HG02571 (cell line): Measurements from ENCODE around the gene TBCB.
"Not testable (repeated sequence)": the region's sequence is repeated elsewhere in the genome, so short reads cannot be mapped to it uniquely, and the experiment has no call there.

Experiments used
- ATAC-seq: cut with Tn5 transposase; IDR thresholded peaks from one replicate; pipeline ENCODE4 v1.9.1; 2021; ENCODE audit warnings: mild to moderate bottlenecking, moderate library complexity; ENCODE audit not compliant: unreplicated experiment

Gene TBCB

GRCh38 chr19:36101550-36102327, 13.5 kb upstream of the TBCB start:
- ATAC-seq = no peak

GRCh38 chr19:36103040-36103626, 12.1 kb upstream of the TBCB start:
- no peak for ATAC-seq

GRCh38 chr19:36103842-36104552, 11.3 kb upstream of the TBCB start:
- ATAC-seq = no peak

- ATAC-seq = no peak
Observed at GRCh38 chr19:36106441-36106840, 8.8 kb upstream of the TBCB start.

- ATAC-seq = no peak
Observed at GRCh38 chr19:36106991-36107390, 8.3 kb upstream of the TBCB start.

- no peak for ATAC-seq
Observed at GRCh38 chr19:36108684-36109083, 6.6 kb upstream of the TBCB start.

GRCh38 chr19:36110487-36111199, 4.6 kb upstream of the TBCB start, which contains the start of gene OVOL3:
OVOL3 (plus strand) TSS chr19:36111143; CDS start chr19:36111203, 60 bp downstream.
- ATAC-seq = no peak

GRCh38 chr19:36111200-36111539, 4.1 kb upstream of the TBCB start:
- ATAC-seq = no peak

GRCh38 chr19:36112678-36113077, 2.6 kb upstream of the TBCB start:
- no peak for ATAC-seq

GRCh38 chr19:36113425-36113824, 1.8 kb upstream of the TBCB start:
- ATAC-seq = no peak

- ATAC-seq = peak; percentile 1
Observed at GRCh38 chr19:36113894-36114720, 1.2 kb upstream of the TBCB start.

- peak; percentile 73 for ATAC-seq
Observed at GRCh38 chr19:36114721-36115452, 381 bp upstream of the TBCB start, which contains the start of gene POLR2I. POLR2I (minus strand) TSS chr19:36114875; CDS start chr19:36114856, 19 bp downstream.

GRCh38 chr19:36116344-36116637, 1.0 kb downstream of the TBCB start:
- ATAC-seq = no peak

GRCh38 chr19:36120092-36120983, 5.1 kb downstream of the TBCB start:
- no peak for ATAC-seq

GRCh38 chr19:36120984-36121358, 5.7 kb downstream of the TBCB start:
- ATAC-seq = no peak

- ATAC-seq = no peak
Observed at GRCh38 chr19:36121486-36122124, 6.3 kb downstream of the TBCB start.

GRCh38 chr19:36125557-36125956, 10.3 kb downstream of the TBCB start:
- no peak for ATAC-seq

- no peak for ATAC-seq
Observed at GRCh38 chr19:36128392-36128736, 13.1 kb downstream of the TBCB start.

- ATAC-seq = not testable (repeated sequence)
Observed at GRCh38 chr19:36131221-36131620, 16.0 kb downstream of the TBCB start.
